ENCODE results near the gene HYAL1. TPM values are rescaled to one million over a fixed set of nuclear protein-coding genes. Genes with fewer than 3 reads are reported as not detected.
"Not testable (repeated sequence)": the region's sequence is repeated elsewhere in the genome, so short reads cannot be mapped to it uniquely, and the experiment has no call there.

The HYAL1 gene
- total RNA-seq, 1 donor from 2014 or later: 78.8 TPM

DNA sequence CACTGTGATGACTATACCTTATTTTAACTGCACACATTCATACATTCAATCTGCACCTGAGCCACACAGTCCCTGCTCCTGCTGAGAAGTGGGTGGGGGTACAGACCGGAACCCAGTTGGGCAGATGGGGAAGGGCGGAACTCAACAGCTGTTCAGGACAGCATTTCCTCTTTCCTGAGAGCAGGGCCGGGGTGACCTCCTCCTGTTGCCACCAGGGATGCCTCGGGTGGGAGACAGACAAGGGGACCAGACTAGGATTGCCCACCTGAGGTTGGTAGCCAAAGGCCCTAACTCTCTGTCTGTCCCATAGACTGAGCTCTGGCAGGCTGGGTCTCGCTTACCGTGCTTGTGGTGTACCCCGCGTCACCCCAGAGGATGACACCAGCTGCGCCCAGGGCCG lies 15.2 kb upstream of the HYAL1 start:
- peak overlapping the region; percentile 66 for H3K4me3 ChIP-seq
- DNase-seq (no peak), ATAC-seq (no peak)
- H3K4me1 ChIP-seq: peaks cover 64% of the 10 kb centered on the region
- H3K27me3 ChIP-seq: no peaks in the 10 kb centered on the region
- H3K9me3 ChIP-seq: no peaks in the 10 kb centered on the region
- peaks cover 33% of the 10 kb centered on the region for H3K36me3 ChIP-seq
- intact Hi-C loops (cut with DNase I): no loop called here
- peak overlapping the region; percentile 98 for H3K27ac ChIP-seq
- TF ChIP-seq, protein P1, sequence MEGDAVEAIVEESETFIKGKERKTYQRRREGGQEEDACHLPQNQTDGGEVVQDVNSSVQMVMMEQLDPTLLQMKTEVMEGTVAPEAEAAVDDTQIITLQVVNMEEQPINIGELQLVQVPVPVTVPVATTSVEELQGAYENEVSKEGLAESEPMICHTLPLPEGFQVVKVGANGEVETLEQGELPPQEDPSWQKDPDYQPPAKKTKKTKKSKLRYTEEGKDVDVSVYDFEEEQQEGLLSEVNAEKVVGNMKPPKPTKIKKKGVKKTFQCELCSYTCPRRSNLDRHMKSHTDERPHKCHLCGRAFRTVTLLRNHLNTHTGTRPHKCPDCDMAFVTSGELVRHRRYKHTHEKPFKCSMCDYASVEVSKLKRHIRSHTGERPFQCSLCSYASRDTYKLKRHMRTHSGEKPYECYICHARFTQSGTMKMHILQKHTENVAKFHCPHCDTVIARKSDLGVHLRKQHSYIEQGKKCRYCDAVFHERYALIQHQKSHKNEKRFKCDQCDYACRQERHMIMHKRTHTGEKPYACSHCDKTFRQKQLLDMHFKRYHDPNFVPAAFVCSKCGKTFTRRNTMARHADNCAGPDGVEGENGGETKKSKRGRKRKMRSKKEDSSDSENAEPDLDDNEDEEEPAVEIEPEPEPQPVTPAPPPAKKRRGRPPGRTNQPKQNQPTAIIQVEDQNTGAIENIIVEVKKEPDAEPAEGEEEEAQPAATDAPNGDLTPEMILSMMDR (IDR thresholded peaks at IDR 0.05): no peak

DNA sequence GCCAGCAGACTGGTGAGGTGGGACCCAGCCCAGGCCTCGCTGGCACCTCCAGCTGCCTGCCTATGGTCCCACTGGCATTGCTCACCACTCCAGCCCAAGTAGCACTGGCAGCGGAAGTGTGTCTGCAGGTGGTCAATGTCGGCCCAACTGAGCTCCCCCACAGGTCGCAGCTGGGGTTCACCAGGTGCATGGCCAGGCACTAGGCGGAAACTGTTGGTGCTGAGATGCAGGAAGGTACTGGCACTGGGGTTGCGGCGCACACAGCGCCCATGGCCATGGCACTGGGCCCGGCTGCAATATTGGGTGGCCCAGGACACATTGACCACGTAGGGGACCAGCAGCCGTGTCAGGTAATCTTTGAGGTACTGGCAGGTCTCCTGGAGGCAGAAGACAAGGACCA lies 14.8 kb upstream of the HYAL1 start:
- Histone ChIP-seq H3K4me1 (peaks cover 62% of the 10 kb centered on the region), H3K9me3 (no peaks in the 10 kb centered on the region), H3K27me3 (no peaks in the 10 kb centered on the region), H3K27ac (peak overlapping the region; percentile 79), H3K36me3 (peaks cover 33% of the 10 kb centered on the region), H3K4me3 (peak overlapping the region; percentile 66)
- TF ChIP-seq, protein P1 (IDR thresholded peaks at IDR 0.05): no peak
- DNase-seq (no peak), ATAC-seq (no peak)
- intact Hi-C loops (cut with DNase I): no loop called here

DNA sequence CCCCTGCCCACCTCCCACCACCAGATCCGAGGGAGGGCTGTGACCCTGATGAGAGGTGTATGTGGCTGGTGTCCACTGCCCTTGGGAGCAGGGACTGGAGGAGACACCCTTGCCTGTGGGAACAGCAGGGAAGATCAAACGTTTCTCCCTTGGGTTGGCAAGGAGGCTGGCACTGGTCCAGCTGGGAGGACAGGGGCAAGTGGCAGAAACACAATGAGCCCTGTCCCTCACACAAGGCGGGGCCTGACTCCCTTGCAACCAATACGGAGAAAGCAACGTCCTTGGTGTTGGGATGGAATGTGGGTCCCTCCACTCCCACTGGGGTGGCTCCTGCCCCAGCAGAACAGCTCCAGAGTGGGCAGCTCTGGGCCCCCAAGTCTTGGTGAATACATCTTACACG lies 13.9 kb upstream of the HYAL1 start:
- Histone ChIP-seq H3K9me3 (no peaks in the 10 kb centered on the region), H3K27me3 (no peaks in the 10 kb centered on the region), H3K27ac (peak overlapping the region; percentile 79), H3K4me1 (peaks cover 54% of the 10 kb centered on the region), H3K36me3 (peaks cover 33% of the 10 kb centered on the region), H3K4me3 (peak overlapping the region; percentile 66)
- TF ChIP-seq, protein P1 (IDR thresholded peaks at IDR 0.05): no peak
- peak; percentile 73 for DNase-seq
- no peak for ATAC-seq
- intact Hi-C loops (cut with DNase I): no loop called here

DNA sequence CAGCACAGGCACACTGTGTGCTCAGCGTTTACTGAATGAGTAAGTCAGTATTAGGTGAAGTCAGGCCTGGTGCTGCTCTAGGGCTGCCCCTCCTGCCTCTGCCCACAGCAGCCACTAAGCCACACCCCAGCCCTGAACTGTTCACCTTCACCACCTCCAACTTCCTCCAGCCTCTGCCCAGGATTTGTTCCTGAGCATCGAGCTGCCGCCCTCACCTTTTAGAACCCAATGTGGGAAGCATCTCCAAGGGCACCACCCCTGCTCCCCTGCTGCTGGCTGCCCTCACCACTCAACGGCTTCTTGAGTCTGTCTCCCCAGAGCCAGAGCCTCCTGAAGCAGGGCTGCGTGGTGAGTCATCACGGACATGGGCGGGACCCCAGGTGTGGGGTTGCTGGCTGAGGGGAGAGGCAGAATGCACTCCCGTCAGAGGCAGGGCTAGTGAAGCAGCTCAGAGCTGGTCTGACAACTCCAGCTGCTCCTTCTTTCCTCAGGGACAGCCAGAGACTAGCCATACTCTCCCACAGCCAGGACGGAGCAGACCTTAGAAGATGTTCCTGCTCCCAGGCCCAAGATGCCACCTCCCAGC lies 13.4 kb upstream of the HYAL1 start:
- TF ChIP-seq, protein P1 (IDR thresholded peaks at IDR 0.05): no peak
- Histone ChIP-seq H3K4me3 (peak overlapping the region; percentile 66), H3K36me3 (peaks cover 33% of the 10 kb centered on the region), H3K27ac (peak overlapping the region; percentile 79), H3K9me3 (no peaks in the 10 kb centered on the region), H3K27me3 (no peaks in the 10 kb centered on the region), H3K4me1 (peaks cover 49% of the 10 kb centered on the region)
- intact Hi-C loops (cut with DNase I): no loop called here
- ATAC-seq: peak; percentile 77
- DNase-seq: peak; percentile 95

DNA sequence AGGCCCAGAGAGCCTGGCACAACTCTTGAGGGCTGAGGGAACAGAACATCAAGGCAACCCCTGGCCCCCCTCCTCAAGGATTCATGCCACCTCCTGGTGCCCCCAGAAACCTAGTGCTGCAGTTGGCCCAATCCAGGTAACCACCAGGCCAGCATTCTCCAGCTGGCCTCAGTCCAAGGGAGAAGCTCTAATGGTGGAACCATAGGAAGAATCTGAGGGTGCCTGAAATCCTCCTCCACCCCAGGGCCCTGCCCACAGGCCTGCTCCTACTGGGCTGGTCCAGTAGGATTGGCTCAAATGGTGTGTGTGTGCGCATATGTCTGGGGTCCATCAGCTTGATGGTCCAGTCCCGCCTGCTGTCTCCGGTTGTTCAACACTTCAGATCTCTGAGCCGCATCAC lies 11.4 kb upstream of the HYAL1 start:
- ATAC-seq (no peak), DNase-seq (no peak)
- Histone ChIP-seq H3K9me3 (no peaks in the 10 kb centered on the region), H3K27me3 (no peaks in the 10 kb centered on the region), H3K4me1 (peaks cover 41% of the 10 kb centered on the region), H3K27ac (peak overlapping the region; percentile 65), H3K4me3 (no peak overlapping the region), H3K36me3 (peaks cover 33% of the 10 kb centered on the region)
- intact Hi-C loops (cut with DNase I): no loop called here
- TF ChIP-seq, protein P1 (IDR thresholded peaks at IDR 0.05): no peak

DNA sequence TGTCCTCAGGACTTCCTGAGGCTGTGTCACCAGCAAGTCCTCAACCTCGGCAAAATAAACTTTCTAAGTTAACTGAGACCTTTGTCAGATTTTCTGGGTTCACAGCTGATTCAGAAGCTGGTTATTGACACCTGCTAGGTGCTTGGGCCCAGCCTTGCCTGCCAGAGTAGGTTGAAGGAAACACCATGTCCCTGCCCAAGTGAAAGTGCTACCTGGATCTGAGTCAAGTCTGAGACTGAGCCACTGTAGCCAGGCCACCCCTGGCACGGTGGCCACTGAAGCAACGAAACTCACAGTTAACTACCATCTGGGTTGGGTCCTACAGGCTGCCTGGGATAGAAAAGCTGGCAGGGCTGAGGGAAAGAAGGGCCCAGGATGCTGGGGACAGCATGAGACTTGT lies 11.0 kb upstream of the HYAL1 start:
- ATAC-seq (peak; percentile 19), DNase-seq (peak; percentile 71)
- Histone ChIP-seq H3K9me3 (no peaks in the 10 kb centered on the region), H3K4me3 (no peak overlapping the region), H3K27me3 (no peaks in the 10 kb centered on the region), H3K4me1 (peaks cover 36% of the 10 kb centered on the region), H3K27ac (peak overlapping the region; percentile 65), H3K36me3 (peaks cover 29% of the 10 kb centered on the region)
- TF ChIP-seq, protein P1 (IDR thresholded peaks at IDR 0.05): no peak
- intact Hi-C loops (cut with DNase I): no loop called here

DNA sequence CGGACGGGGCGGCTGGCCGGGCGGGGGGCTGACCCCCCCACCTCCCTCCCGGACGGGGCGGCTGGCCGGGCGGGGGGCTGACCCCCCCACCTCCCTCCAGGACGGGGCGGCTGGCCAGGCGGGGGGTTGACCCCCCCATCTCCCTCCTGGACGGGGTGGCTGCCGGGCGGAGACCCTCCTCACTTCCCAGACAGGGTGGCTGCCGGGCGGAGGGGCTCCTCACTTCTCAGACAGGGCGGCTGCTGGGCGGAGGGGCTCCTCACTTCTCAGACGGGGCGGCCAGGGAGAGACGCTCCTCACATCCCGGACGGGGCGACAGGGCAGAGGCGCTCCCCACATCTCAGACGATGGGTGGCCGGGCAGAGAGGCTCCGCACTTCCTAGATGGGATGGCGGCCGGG lies 8.7 kb upstream of the HYAL1 start:
- intact Hi-C loops (cut with DNase I); H3K9me3 ChIP-seq; DNase-seq; H3K27me3 ChIP-seq; ATAC-seq; H3K27ac ChIP-seq: not testable (repeated sequence)
- Histone ChIP-seq H3K36me3 (peaks cover 10% of the 10 kb centered on the region), H3K4me3 (peak overlapping the region; percentile 19), H3K4me1 (peaks cover 15% of the 10 kb centered on the region)

All from upper lobe of right lung (tissue), 1 donor.